ENCODE data around the gene VEGFA. TPM values are rescaled to one million over a fixed set of nuclear protein-coding genes. Genes with fewer than 3 reads are reported as not detected.
A peak's percentile ranks its signal among the peaks of the same experiment; 100 is the strongest.

The VEGFA gene
- total RNA-seq, 1 donor from 2014 or later, result 194 TPM

DNA sequence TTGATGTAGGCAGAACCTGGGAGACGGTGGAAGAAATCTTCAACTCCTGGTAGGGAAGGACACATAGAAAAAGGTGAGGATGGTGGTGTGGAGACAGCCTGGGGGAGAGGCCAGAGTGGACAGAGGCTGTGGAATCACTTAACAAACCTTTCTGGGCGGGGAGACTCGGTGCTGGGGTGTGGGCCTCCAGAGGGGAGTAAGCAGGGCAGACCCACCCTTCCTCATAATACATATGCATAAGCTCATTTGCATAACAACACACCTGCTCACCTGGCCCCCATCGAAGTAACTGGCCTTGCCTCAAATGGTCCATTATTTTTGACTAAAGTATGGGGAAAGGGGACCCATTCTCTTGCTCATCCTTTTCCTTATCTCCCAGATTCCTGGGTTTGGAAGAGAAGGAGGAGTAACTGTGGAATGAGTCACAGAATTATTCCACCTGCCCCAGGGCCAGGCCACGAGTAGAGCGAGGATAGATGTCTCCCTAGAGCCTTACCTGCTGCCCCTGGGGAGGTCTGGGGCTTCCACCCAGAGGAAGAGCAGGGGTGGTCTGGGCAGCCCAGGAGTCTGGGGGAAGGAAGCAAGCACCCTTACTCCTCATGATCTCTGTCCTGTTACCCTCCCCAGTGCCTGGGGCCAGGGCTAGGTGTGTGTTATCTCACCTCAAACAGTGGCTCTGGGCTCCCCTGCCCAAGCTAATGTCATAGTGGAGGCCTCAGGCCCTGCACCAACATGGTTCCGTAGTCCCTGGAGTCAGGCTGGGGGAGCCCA lies 10.7 kb upstream of the VEGFA start:
- Histone ChIP-seq H3K4me1 (peaks cover 26% of the 10 kb centered on the region), H3K4me3 (no peak overlapping the region), H3K27me3 (no peaks in the 10 kb centered on the region), H3K9me3 (no peaks in the 10 kb centered on the region), H3K27ac (no peak overlapping the region), H3K36me3 (no peaks in the 10 kb centered on the region)
- no peak for DNase-seq (ENCODE audit: extremely low spot score in 2 of 2)
- TF ChIP-seq POLR2A (IDR thresholded peaks at IDR 0.05) (no peak), POLR2AphosphoS5 (IDR thresholded peaks at IDR 0.05; ENCODE audit: insufficient read depth in 1 of 2, low read depth in 1 of 2) (no peak)
- TF ChIP-seq, protein P1, sequence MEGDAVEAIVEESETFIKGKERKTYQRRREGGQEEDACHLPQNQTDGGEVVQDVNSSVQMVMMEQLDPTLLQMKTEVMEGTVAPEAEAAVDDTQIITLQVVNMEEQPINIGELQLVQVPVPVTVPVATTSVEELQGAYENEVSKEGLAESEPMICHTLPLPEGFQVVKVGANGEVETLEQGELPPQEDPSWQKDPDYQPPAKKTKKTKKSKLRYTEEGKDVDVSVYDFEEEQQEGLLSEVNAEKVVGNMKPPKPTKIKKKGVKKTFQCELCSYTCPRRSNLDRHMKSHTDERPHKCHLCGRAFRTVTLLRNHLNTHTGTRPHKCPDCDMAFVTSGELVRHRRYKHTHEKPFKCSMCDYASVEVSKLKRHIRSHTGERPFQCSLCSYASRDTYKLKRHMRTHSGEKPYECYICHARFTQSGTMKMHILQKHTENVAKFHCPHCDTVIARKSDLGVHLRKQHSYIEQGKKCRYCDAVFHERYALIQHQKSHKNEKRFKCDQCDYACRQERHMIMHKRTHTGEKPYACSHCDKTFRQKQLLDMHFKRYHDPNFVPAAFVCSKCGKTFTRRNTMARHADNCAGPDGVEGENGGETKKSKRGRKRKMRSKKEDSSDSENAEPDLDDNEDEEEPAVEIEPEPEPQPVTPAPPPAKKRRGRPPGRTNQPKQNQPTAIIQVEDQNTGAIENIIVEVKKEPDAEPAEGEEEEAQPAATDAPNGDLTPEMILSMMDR (IDR thresholded peaks at IDR 0.05), result no peak
- intact Hi-C loops (cut with DNase I), result no loop called here

DNA sequence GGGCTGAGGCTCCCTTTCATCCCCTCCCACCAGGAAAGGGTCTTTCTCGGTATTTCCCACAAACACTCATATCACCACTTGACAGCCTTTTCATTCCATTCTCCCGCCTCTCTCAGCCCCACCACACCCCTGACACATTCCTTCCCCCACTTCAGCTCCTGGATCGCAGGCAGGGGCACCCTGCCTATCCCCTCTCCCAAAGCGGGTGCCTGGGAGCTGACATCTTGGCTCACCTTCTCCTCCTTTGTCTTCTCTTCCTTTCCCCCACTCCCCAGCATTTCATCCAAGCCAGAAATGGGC lies 10.2 kb upstream of the VEGFA start:
- TF ChIP-seq, protein P1 (IDR thresholded peaks at IDR 0.05), result no peak
- TF ChIP-seq POLR2AphosphoS5 (IDR thresholded peaks at IDR 0.05; ENCODE audit: insufficient read depth in 1 of 2, low read depth in 1 of 2), result no peak
- no peak for TF ChIP-seq POLR2A (IDR thresholded peaks at IDR 0.05)
- peaks cover 26% of the 10 kb centered on the region for H3K4me1 ChIP-seq
- intact Hi-C loops (cut with DNase I), result loop anchor here (10.0 kb wide), 1 partner anchor 45 kb away; no protein-coding TSS in a partner anchor

GRCh38 chr6:43760210-43761168 lies 9.5 kb upstream of the VEGFA start:
- no peaks in the 10 kb centered on the region for H3K27me3 ChIP-seq
- TF ChIP-seq POLR2AphosphoS5 (IDR thresholded peaks at IDR 0.05; ENCODE audit: insufficient read depth in 1 of 2, low read depth in 1 of 2) (no peak), POLR2A (IDR thresholded peaks at IDR 0.05) (no peak)
- TF ChIP-seq, protein P1 (IDR thresholded peaks at IDR 0.05), result no peak
- no peak overlapping the region for H3K4me3 ChIP-seq
- H3K27ac ChIP-seq, result peak overlapping the region; percentile 32
- no peaks in the 10 kb centered on the region for H3K36me3 ChIP-seq
- H3K4me1 ChIP-seq, result peaks cover 26% of the 10 kb centered on the region
- DNase-seq (ENCODE audit: extremely low spot score in 2 of 2), result no peak
- H3K9me3 ChIP-seq, result no peaks in the 10 kb centered on the region
- intact Hi-C loops (cut with DNase I), result loop anchor here (10.0 kb wide), 1 partner anchor 46 kb away; no protein-coding TSS in a partner anchor

More for the DNA sequence above, 10.2 kb upstream of the VEGFA start:
- Histone ChIP-seq H3K27ac (no peak overlapping the region), H3K9me3 (no peaks in the 10 kb centered on the region), H3K4me3 (no peak overlapping the region), H3K27me3 (no peaks in the 10 kb centered on the region), H3K36me3 (no peaks in the 10 kb centered on the region)
- DNase-seq (ENCODE audit: extremely low spot score in 2 of 2), result no peak

GRCh38 chr6:43761666-43762409 lies 8.2 kb upstream of the VEGFA start:
- H3K4me3 ChIP-seq, result no peak overlapping the region
- no peak for TF ChIP-seq POLR2A (IDR thresholded peaks at IDR 0.05)
- TF ChIP-seq, protein P1 (IDR thresholded peaks at IDR 0.05), result no peak
- TF ChIP-seq POLR2AphosphoS5 (IDR thresholded peaks at IDR 0.05; ENCODE audit: insufficient read depth in 1 of 2, low read depth in 1 of 2), result no peak
- DNase-seq (ENCODE audit: extremely low spot score in 2 of 2), result no peak
- no peaks in the 10 kb centered on the region for H3K36me3 ChIP-seq
- intact Hi-C loops (cut with DNase I), result loop anchor here (10.0 kb wide), 1 partner anchor 47 kb away; no protein-coding TSS in a partner anchor
- no peak overlapping the region for H3K27ac ChIP-seq
- no peaks in the 10 kb centered on the region for H3K27me3 ChIP-seq
- no peaks in the 10 kb centered on the region for H3K9me3 ChIP-seq
- H3K4me1 ChIP-seq, result peaks cover 26% of the 10 kb centered on the region

Data from vagina (tissue), 2 donors.